ENCODE results near the gene PRRT4.

PRRT4 gene

GRCh38 chr7:128323459-128324367 lies 37.8 kb downstream of the PRRT4 start:
- H3K4me3 ChIP-seq (ENCODE audit: low read depth, low read length): no peak overlapping the region
- DNase-seq (ENCODE audit: low read depth): no peak
- TF ChIP-seq POLR2A (IDR thresholded peaks at IDR 0.05; ENCODE audit: extremely low read depth, insufficient read length) (no peak), MAX (IDR thresholded peaks at IDR 0.05; ENCODE audit: low read depth, low read length) (no peak), MYC (IDR thresholded peaks at IDR 0.05; ENCODE audit: low read depth, low read length) (no peak)
- TF ChIP-seq, protein P1, sequence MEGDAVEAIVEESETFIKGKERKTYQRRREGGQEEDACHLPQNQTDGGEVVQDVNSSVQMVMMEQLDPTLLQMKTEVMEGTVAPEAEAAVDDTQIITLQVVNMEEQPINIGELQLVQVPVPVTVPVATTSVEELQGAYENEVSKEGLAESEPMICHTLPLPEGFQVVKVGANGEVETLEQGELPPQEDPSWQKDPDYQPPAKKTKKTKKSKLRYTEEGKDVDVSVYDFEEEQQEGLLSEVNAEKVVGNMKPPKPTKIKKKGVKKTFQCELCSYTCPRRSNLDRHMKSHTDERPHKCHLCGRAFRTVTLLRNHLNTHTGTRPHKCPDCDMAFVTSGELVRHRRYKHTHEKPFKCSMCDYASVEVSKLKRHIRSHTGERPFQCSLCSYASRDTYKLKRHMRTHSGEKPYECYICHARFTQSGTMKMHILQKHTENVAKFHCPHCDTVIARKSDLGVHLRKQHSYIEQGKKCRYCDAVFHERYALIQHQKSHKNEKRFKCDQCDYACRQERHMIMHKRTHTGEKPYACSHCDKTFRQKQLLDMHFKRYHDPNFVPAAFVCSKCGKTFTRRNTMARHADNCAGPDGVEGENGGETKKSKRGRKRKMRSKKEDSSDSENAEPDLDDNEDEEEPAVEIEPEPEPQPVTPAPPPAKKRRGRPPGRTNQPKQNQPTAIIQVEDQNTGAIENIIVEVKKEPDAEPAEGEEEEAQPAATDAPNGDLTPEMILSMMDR (IDR thresholded peaks at IDR 0.05; ENCODE audit: low read depth, low read length): no peak

DNA sequence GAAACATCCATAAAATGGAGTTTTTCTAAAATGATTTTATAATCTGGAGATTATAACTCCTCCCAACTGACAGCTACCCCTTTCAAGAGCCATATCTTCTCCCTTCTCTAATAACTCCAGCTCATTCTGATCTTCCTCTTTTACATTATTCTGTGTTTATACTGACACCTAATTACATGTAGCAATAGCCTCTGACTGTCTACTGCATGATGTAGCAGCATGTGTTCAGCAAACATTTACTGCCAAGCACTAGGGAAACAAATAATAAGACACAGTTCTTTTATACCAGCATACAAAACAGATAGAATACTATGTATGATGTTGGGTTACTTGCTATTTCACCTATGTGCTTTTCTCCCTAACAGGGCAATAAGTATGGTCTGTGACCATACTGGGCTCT lies 38.5 kb downstream of the PRRT4 start:
- no peak for TF ChIP-seq POLR2A (IDR thresholded peaks at IDR 0.05; ENCODE audit: extremely low read depth, insufficient read length)
- no peak for TF ChIP-seq MYC (IDR thresholded peaks at IDR 0.05; ENCODE audit: low read depth, low read length)
- no peak for TF ChIP-seq MAX (IDR thresholded peaks at IDR 0.05; ENCODE audit: low read depth, low read length)
- TF ChIP-seq, protein P1 (IDR thresholded peaks at IDR 0.05; ENCODE audit: low read depth, low read length): no peak
- DNase-seq (ENCODE audit: low read depth): no peak
- H3K4me3 ChIP-seq (ENCODE audit: low read depth, low read length): no peak overlapping the region

DNA sequence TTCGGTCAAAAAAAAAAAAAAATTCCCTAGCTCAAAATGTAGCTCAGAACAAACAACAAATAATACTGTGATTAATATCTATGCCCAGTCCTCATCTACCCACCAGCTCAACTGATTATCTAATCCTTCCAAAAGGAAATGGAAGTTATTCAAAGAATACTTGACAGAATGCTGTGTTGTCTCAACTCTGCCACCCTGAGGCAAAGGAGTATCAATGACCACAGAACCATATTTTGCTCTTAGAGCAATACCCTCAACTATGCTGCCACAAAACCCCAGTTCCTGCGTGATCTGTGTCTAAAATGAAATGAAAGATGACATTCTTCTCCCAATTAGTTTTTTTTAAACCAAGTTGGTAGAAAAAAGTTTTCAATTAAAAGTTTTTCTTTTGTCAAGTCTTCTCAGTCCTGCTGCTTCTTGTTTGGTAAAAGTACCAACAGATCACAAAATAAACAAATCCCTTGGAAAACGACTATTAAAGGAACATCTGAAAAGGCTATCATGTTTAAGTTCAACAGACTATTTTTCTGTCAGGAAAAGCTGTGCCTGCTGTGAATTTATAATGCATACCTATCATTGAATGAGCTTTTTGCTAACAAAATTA lies 39.3 kb downstream of the PRRT4 start:
- TF ChIP-seq, protein P1 (IDR thresholded peaks at IDR 0.05; ENCODE audit: low read depth, low read length): peak; percentile 59
- TF ChIP-seq MYC (IDR thresholded peaks at IDR 0.05; ENCODE audit: low read depth, low read length) (no peak), MAX (IDR thresholded peaks at IDR 0.05; ENCODE audit: low read depth, low read length) (no peak), POLR2A (IDR thresholded peaks at IDR 0.05; ENCODE audit: extremely low read depth, insufficient read length) (no peak)
- DNase-seq (ENCODE audit: low read depth): peak; percentile 70
- no peak overlapping the region for H3K4me3 ChIP-seq (ENCODE audit: low read depth, low read length)

DNA sequence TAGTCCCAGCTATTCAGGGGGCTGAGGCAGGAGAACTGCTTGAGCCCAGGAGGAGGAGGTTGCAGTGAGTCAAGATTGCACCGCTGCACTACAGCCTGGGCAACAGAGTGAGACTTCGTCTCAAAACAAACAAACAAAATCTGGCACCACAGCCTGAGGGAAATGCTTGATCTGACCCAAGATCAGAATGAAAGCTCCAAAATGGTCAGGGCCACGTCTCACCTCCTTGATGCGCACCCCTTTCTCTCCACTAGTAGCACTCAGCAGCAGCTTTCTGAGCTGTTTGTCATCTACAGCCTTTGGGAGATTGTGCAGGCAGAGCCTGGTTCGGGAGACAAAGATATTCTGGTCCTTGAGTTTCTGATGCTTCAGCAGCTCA lies 40.5 kb downstream of the PRRT4 start:
- H3K4me3 ChIP-seq (ENCODE audit: low read depth, low read length): no peak overlapping the region
- no peak for DNase-seq (ENCODE audit: low read depth)
- TF ChIP-seq, protein P1 (IDR thresholded peaks at IDR 0.05; ENCODE audit: low read depth, low read length): no peak
- TF ChIP-seq POLR2A (IDR thresholded peaks at IDR 0.05; ENCODE audit: extremely low read depth, insufficient read length) (no peak), MYC (IDR thresholded peaks at IDR 0.05; ENCODE audit: low read depth, low read length) (no peak), MAX (IDR thresholded peaks at IDR 0.05; ENCODE audit: low read depth, low read length) (no peak)

- no peak for DNase-seq (ENCODE audit: low read depth)
- TF ChIP-seq, protein P1 (IDR thresholded peaks at IDR 0.05; ENCODE audit: low read depth, low read length): no peak
- TF ChIP-seq MYC (IDR thresholded peaks at IDR 0.05; ENCODE audit: low read depth, low read length): no peak
- no peak for TF ChIP-seq POLR2A (IDR thresholded peaks at IDR 0.05; ENCODE audit: extremely low read depth, insufficient read length)
- no peak for TF ChIP-seq MAX (IDR thresholded peaks at IDR 0.05; ENCODE audit: low read depth, low read length)
- no peak overlapping the region for H3K4me3 ChIP-seq (ENCODE audit: low read depth, low read length)
Observed at GRCh38 chr7:128318691-128319090, 42.8 kb downstream of the PRRT4 start.
